OCI-LY1 (cell line): ENCODE data around the gene CD109.

Source experiments
- H2AFZ ChIP-seq: fragments of 200-600 bp; sonication (generic), shearing (Covaris generic); 2 replicates; pipeline ENCODE4 v1.6.0; 2014; ENCODE audit warnings: antibody characterized with exemption, mild to moderate bottlenecking, low read length
- H3F3A ChIP-seq: fragments of 200-600 bp; sonication (generic), shearing (Covaris generic); 2 replicates; pipeline ENCODE4 v1.6.0; 2014; ENCODE audit warnings: mild to moderate bottlenecking, antibody characterized with exemption, low read length, moderate library complexity; ENCODE audit not compliant: insufficient read depth
- H3K27ac ChIP-seq: fragments of 200-600 bp; sonication (generic); 2 replicates; pipeline ENCODE4 v1.5.1; 2014; ENCODE audit warnings: low read length, mixed run types, mild to moderate bottlenecking, low read depth; ENCODE audit not compliant: poor library complexity, severe bottlenecking
- H3K27me3 ChIP-seq: fragments of 200-600 bp; sonication (generic); 2 replicates; pipeline ENCODE4 v1.6.0; 2014; ENCODE audit warnings: antibody characterized with exemption, mild to moderate bottlenecking, low read length, moderate library complexity; ENCODE audit not compliant: insufficient read depth
- H3K36me3 ChIP-seq: fragments of 200-600 bp; sonication (generic); 2 replicates; pipeline ENCODE4 v1.6.1; 2014; ENCODE audit warnings: mild to moderate bottlenecking, antibody characterized with exemption, low read length, moderate library complexity, mixed read lengths; ENCODE audit not compliant: insufficient read depth
- H3K4me1 ChIP-seq: fragments of 200-600 bp; sonication (generic); 2 replicates; pipeline ENCODE4 v1.5.1; 2014; ENCODE audit warnings: mild to moderate bottlenecking, low read length, moderate library complexity; ENCODE audit not compliant: insufficient read depth, severe bottlenecking
- H3K4me2 ChIP-seq: fragments of 200-600 bp; sonication (generic), shearing (Covaris generic); 2 replicates; pipeline ENCODE4 v1.6.1; 2014; ENCODE audit warnings: low read length
- H3K4me3 ChIP-seq: fragments of 200-600 bp; sonication (generic); 2 replicates; pipeline ENCODE4 v1.5.1; 2014; ENCODE audit warnings: low read length, low read depth, mild to moderate bottlenecking, mixed read lengths; ENCODE audit not compliant: poor library complexity, severe bottlenecking
- H3K79me2 ChIP-seq: fragments of 200-600 bp; shearing (Covaris generic); 2 replicates; pipeline ENCODE4 v1.6.1; 2016; ENCODE audit warnings: mixed run types, low read length, mixed read lengths; ENCODE audit not compliant: insufficient read depth
- H3K9ac ChIP-seq: fragments of 200-600 bp; sonication (generic), shearing (Covaris generic); 2 replicates; pipeline ENCODE4 v1.6.1; 2014; ENCODE audit warnings: mild to moderate bottlenecking, low read length, mixed read lengths
- H3K9me2 ChIP-seq: fragments of 200-600 bp; sonication (generic), shearing (Covaris generic); 2 replicates; pipeline ENCODE4 v1.6.1; 2014; ENCODE audit warnings: low read depth, mild to moderate bottlenecking, low read length, mixed read lengths
- H3K9me3 ChIP-seq: fragments of 200-600 bp; shearing (Covaris generic); 2 replicates; pipeline ENCODE4 v1.6.1; 2014; ENCODE audit warnings: low read length, mixed read lengths
- H4K20me1 ChIP-seq: fragments of 200-600 bp; sonication (generic), shearing (Covaris generic); 2 replicates; pipeline ENCODE4 v1.6.0; 2016; ENCODE audit warnings: mild to moderate bottlenecking, low read length; ENCODE audit not compliant: insufficient read depth
- CTCF ChIP-seq: fragments of 200-600 bp; sonication (generic), shearing (Covaris generic); IDR thresholded peaks from 2 replicates; pipeline ENCODE4 v1.5.1; 2017; ENCODE audit warnings: mild to moderate bottlenecking, antibody characterized with exemption, low read length, moderate library complexity, mixed read lengths
- EZH2 ChIP-seq: fragments of 200-600 bp; sonication (generic), shearing (Covaris generic); IDR thresholded peaks from 2 replicates; pipeline ENCODE4 v1.8.0; 2017; ENCODE audit warnings: borderline replicate concordance, mixed run types, mild to moderate bottlenecking, antibody characterized with exemption, low read length, moderate library complexity, mixed read lengths

CD109 gene

DNA sequence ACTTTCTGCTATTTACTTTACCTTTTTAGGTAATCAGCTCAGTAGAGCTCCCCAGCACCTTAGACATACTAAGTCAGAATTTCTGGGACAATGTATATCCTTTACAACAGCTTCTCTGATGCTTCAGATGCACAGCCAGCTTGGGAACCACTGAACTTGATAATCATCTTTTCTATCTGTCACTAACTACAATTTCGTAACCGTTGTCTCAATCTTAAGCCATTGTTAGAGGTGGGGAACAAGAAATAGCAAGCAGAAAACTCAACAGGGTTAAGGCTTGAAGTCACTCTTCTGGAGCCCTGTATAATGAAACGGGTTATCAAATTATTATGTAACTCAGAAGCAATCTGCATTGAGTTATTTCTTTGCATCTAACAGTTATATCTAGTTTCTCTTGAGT is 47.1 kb downstream of the CD109 start:
- H3K4me3 ChIP-seq: no peak overlapping the region
- H4K20me1 ChIP-seq: no peaks in the 10 kb centered on the region
- no peaks in the 10 kb centered on the region for H3F3A ChIP-seq
- no peaks in the 10 kb centered on the region for H3K9me2 ChIP-seq
- no peaks in the 10 kb centered on the region for H3K4me1 ChIP-seq
- no peaks in the 10 kb centered on the region for H3K36me3 ChIP-seq
- no peak overlapping the region for H3K4me2 ChIP-seq
- TF ChIP-seq EZH2: no peak
- no peak for TF ChIP-seq CTCF
- H3K27me3 ChIP-seq: no peaks in the 10 kb centered on the region
- H3K27ac ChIP-seq: no peak overlapping the region
- H3K9me3 ChIP-seq: no peaks in the 10 kb centered on the region
- H3K9ac ChIP-seq: no peak overlapping the region
- no peaks in the 10 kb centered on the region for H3K79me2 ChIP-seq
- H2AFZ ChIP-seq: no peak overlapping the region

GRCh38 chr6:73743556-73743955 is 47.6 kb downstream of the CD109 start:
- Histone ChIP-seq H3K27me3 (no peaks in the 10 kb centered on the region), H3K9ac (no peak overlapping the region), H3K9me3 (no peaks in the 10 kb centered on the region), H4K20me1 (no peaks in the 10 kb centered on the region), H3K79me2 (no peaks in the 10 kb centered on the region), H3K4me2 (no peak overlapping the region), H3K9me2 (no peaks in the 10 kb centered on the region), H2AFZ (no peak overlapping the region), H3K27ac (no peak overlapping the region), H3F3A (no peaks in the 10 kb centered on the region), H3K4me1 (no peaks in the 10 kb centered on the region), H3K36me3 (no peaks in the 10 kb centered on the region), H3K4me3 (no peak overlapping the region)
- TF ChIP-seq CTCF (no peak), EZH2 (no peak)

DNA sequence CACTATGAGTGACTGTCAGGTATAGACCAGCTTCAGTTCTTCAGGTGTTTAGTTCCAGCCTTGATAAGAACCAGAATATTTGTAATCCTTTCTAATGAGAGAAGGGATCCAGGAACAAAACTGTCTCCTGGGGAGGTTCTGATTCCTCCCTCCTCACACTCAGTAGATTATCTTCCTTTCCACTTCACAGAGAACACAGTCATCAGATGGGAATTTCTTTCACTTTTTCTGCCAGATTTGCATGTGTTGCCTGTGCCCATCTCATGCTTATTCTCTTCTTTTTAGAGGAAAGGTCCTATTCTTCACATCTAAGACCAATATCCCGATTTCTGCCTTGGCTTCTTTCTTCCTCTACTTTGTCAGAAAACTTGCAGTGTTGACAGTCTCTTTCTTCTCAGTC is 50.8 kb downstream of the CD109 start:
- Histone ChIP-seq H3K27me3 (no peaks in the 10 kb centered on the region), H3K4me1 (no peaks in the 10 kb centered on the region), H2AFZ (no peak overlapping the region), H3K9ac (no peak overlapping the region), H3K27ac (no peak overlapping the region), H3K36me3 (no peaks in the 10 kb centered on the region), H3K9me3 (no peaks in the 10 kb centered on the region), H3K4me3 (no peak overlapping the region), H4K20me1 (no peaks in the 10 kb centered on the region), H3K4me2 (no peak overlapping the region), H3F3A (no peaks in the 10 kb centered on the region), H3K9me2 (no peaks in the 10 kb centered on the region), H3K79me2 (no peaks in the 10 kb centered on the region)
- TF ChIP-seq EZH2 (no peak), CTCF (no peak)
